Trophoblast cell (in vitro differentiated cells and primary cell): ENCODE results near the gene KIAA2012.
A peak's percentile ranks its signal among the peaks of the same experiment; 100 is the strongest.

Experiments
- DNase-seq, 2 donors: peaks; one replicate each; pipeline ENCODE4 v3.0.0-alpha.2; 2016
- H2AFZ ChIP-seq: 2 replicates; pipeline ENCODE4 v1.6.1; 2013; ENCODE audit warnings: low read length, moderate library complexity, mild to moderate bottlenecking; ENCODE audit not compliant: insufficient read depth, poor library complexity
- H2AK5ac ChIP-seq: 2 replicates; pipeline ENCODE4 v1.6.1; 2013; ENCODE audit warnings: mild to moderate bottlenecking, low read length
- H2BK120ac ChIP-seq: 2 replicates; pipeline ENCODE4 v1.6.1; 2013; ENCODE audit warnings: low read length, mild to moderate bottlenecking, moderate library complexity; ENCODE audit not compliant: insufficient read depth, poor library complexity
- H2BK12ac ChIP-seq: 2 replicates; pipeline ENCODE4 v1.6.1; 2013; ENCODE audit warnings: mild to moderate bottlenecking, low read length, moderate library complexity
- H2BK5ac ChIP-seq: 2 replicates; pipeline ENCODE4 v1.6.1; 2013; ENCODE audit warnings: low read length, low read depth, moderate library complexity, mild to moderate bottlenecking; ENCODE audit not compliant: poor library complexity
- H3K14ac ChIP-seq: 2 replicates; pipeline ENCODE4 v1.6.1; 2013; ENCODE audit warnings: mild to moderate bottlenecking, low read length
- H3K18ac ChIP-seq: 2 replicates; pipeline ENCODE4 v1.6.1; 2013; ENCODE audit warnings: mild to moderate bottlenecking, low read length
- H3K23ac ChIP-seq: 2 replicates; pipeline ENCODE4 v1.6.1; 2013; ENCODE audit warnings: low read length
- H3K27ac ChIP-seq: 2 replicates; pipeline ENCODE4 v1.5.1; 2013; ENCODE audit warnings: low read depth, mild to moderate bottlenecking, inconsistent platforms, low read length, moderate library complexity
- H3K27me3 ChIP-seq: 2 replicates; pipeline ENCODE4 v1.6.1; 2013; ENCODE audit warnings: inconsistent platforms, mild to moderate bottlenecking, low read length, moderate library complexity; ENCODE audit not compliant: insufficient read depth
- H3K36me3 ChIP-seq, 2 experiments: 1 replicate in 1 of 2; 2 replicates in 1 of 2; pipeline ENCODE4 v1.6.1; 2013; ENCODE audit warnings: low read length in 2 of 2, mild to moderate bottlenecking in 2 of 2, moderate library complexity in 1 of 2; ENCODE audit not compliant: insufficient read depth in 2 of 2, control insufficient read depth in 1 of 2
- H3K4ac ChIP-seq: 2 replicates; pipeline ENCODE4 v1.6.1; 2013; ENCODE audit warnings: low read depth, mild to moderate bottlenecking, low read length, moderate library complexity
- H3K4me1 ChIP-seq, 2 experiments: 1 replicate in 1 of 2; 2 replicates in 1 of 2; pipeline ENCODE4 v1.6.1; 2013; ENCODE audit warnings: low read length in 2 of 2, mild to moderate bottlenecking in 2 of 2, moderate library complexity in 1 of 2; ENCODE audit not compliant: insufficient read depth in 2 of 2, control insufficient read depth in 1 of 2
- H3K4me2 ChIP-seq: 2 replicates; pipeline ENCODE4 v1.6.1; 2013; ENCODE audit warnings: inconsistent platforms, mild to moderate bottlenecking, low read length, moderate library complexity
- H3K4me3 ChIP-seq: 2 replicates; pipeline ENCODE4 v1.5.1; 2013; ENCODE audit warnings: mild to moderate bottlenecking, low read depth, low read length, inconsistent platforms
- H3K79me1 ChIP-seq: one replicate; pipeline ENCODE4 v1.6.1; 2013; ENCODE audit warnings: low read length
- H3K79me2 ChIP-seq: 2 replicates; pipeline ENCODE4 v1.6.1; 2013; ENCODE audit warnings: low read length, mild to moderate bottlenecking; ENCODE audit not compliant: control insufficient read depth, insufficient read depth, poor library complexity
- H3K9ac ChIP-seq: 2 replicates; pipeline ENCODE4 v1.6.1; 2013; ENCODE audit warnings: mild to moderate bottlenecking, low read length
- H3K9me3 ChIP-seq: 2 replicates; pipeline ENCODE4 v1.6.1; 2013; ENCODE audit warnings: low read depth, mild to moderate bottlenecking, control low read depth, inconsistent platforms, low read length; ENCODE audit not compliant: insufficient read depth
- H4K12ac ChIP-seq: 2 replicates; pipeline ENCODE4 v1.6.1; 2013; ENCODE audit warnings: low read depth, mild to moderate bottlenecking, low read length, moderate library complexity
- H4K8ac ChIP-seq: 2 replicates; pipeline ENCODE4 v1.6.1; 2013; ENCODE audit warnings: low read depth, mild to moderate bottlenecking, low read length, moderate library complexity
- H4K91ac ChIP-seq: one replicate; pipeline ENCODE4 v1.6.1; 2013; ENCODE audit warnings: low read depth, mild to moderate bottlenecking, low read length, moderate library complexity
- WGBS: extraction: QIAGEN DNeasy Blood & Tissue Kit; methylation state at CpG from one replicate; pipeline ENCODE4 v1.1.7; 2013; ENCODE audit warnings: missing lambda C conversion rate; ENCODE audit not compliant: insufficient read length, insufficient coverage; ENCODE audit errors: extremely low coverage; 5-methylcytosine and 5-hydroxymethylcytosine counted together

KIAA2012 gene

GRCh38 chr2:202194418-202194817 is 121.4 kb downstream of the KIAA2012 start:
- Histone ChIP-seq H3K4me3 (no peak overlapping the region), H3K79me1 (no peaks in the 10 kb centered on the region), H2BK5ac (no peak overlapping the region), H3K79me2 (no peaks in the 10 kb centered on the region), H3K27ac (no peak overlapping the region), H2AK5ac (no peak overlapping the region), H2AFZ (no peak overlapping the region), H3K9me3 (no peaks in the 10 kb centered on the region), H3K18ac (no peak overlapping the region), H3K27me3 (no peaks in the 10 kb centered on the region), H3K9ac (no peak overlapping the region), H2BK12ac (no peak overlapping the region), H2BK120ac (no peak overlapping the region), H3K14ac (no peak overlapping the region), H3K36me3 (no peaks in the 10 kb centered on the region), H4K8ac (no peak overlapping the region), H3K4ac (no peak overlapping the region), H4K12ac (no peak overlapping the region), H3K23ac (no peak overlapping the region), H3K4me1 (no peaks in the 10 kb centered on the region), H3K4me2 (no peak overlapping the region), H4K91ac (no peak overlapping the region)
- WGBS = no CpG with 5 or more reads among the region's 3 CpGs
- no peak for DNase-seq

DNA sequence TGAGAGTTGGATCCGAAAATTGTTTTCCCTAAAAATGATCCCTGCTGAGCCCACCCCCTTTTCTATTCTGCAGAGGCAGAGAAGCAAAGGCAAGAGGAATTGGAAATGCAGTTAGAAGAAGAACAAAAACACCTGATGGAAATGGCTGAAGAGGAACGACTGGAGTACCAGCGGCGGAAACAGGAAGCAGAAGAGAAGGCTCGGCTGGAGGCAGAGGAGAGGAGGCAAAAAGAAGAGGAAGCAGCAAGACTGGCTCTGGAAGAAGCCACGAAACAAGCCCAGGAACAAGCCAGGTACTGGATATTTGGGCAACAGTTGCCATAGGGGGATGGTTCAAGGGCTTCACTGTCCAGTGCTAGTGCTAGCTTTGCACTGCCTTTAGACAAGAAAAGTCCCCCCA is 123.7 kb downstream of the KIAA2012 start:
- peak in 1 of 2 donors; percentile 32 for DNase-seq
- H2AFZ ChIP-seq = no peak overlapping the region
- H3K4ac ChIP-seq = no peak overlapping the region
- H3K9ac ChIP-seq = no peak overlapping the region
- H3K36me3 ChIP-seq = peaks cover 0 to 2% of the 10 kb centered on the region in 2 experiments
- H4K12ac ChIP-seq = no peak overlapping the region
- H3K79me2 ChIP-seq = no peaks in the 10 kb centered on the region
- no peak overlapping the region for H2AK5ac ChIP-seq
- no peak overlapping the region for H3K4me3 ChIP-seq
- no CpG with 5 or more reads among the region's 6 CpGs for WGBS
- H3K27ac ChIP-seq = no peak overlapping the region
- H3K18ac ChIP-seq = no peak overlapping the region
- H3K9me3 ChIP-seq = no peaks in the 10 kb centered on the region
- no peak overlapping the region for H3K4me2 ChIP-seq
- H4K91ac ChIP-seq = no peak overlapping the region
- no peaks in the 10 kb centered on the region for H3K79me1 ChIP-seq
- H2BK5ac ChIP-seq = no peak overlapping the region
- no peaks in the 10 kb centered on the region for H3K27me3 ChIP-seq
- no peaks in the 10 kb centered on the region for H3K4me1 ChIP-seq
- H2BK120ac ChIP-seq = no peak overlapping the region
- no peak overlapping the region for H3K23ac ChIP-seq
- H2BK12ac ChIP-seq = no peak overlapping the region
- no peak overlapping the region for H4K8ac ChIP-seq
- no peak overlapping the region for H3K14ac ChIP-seq

GRCh38 chr2:202201220-202202160 is 128.4 kb downstream of the KIAA2012 start:
- H3K27ac ChIP-seq = no peak overlapping the region
- no peak overlapping the region for H2BK120ac ChIP-seq
- H3K9me3 ChIP-seq = no peaks in the 10 kb centered on the region
- H3K14ac ChIP-seq = no peak overlapping the region
- H3K79me2 ChIP-seq = no peaks in the 10 kb centered on the region
- no peak overlapping the region for H3K4ac ChIP-seq
- H2AK5ac ChIP-seq = no peak overlapping the region
- H3K4me1 ChIP-seq = no peaks in the 10 kb centered on the region
- no peak overlapping the region for H2AFZ ChIP-seq
- no peak overlapping the region for H3K23ac ChIP-seq
- H3K79me1 ChIP-seq = no peaks in the 10 kb centered on the region
- H3K9ac ChIP-seq = no peak overlapping the region
- no CpG with 5 or more reads among the region's 21 CpGs for WGBS
- H2BK12ac ChIP-seq = no peak overlapping the region
- H3K27me3 ChIP-seq = no peaks in the 10 kb centered on the region
- peak; percentile 92 to 93 for DNase-seq
- H4K12ac ChIP-seq = no peak overlapping the region
- no peak overlapping the region for H2BK5ac ChIP-seq
- H4K8ac ChIP-seq = no peak overlapping the region
- no peak overlapping the region for H3K4me2 ChIP-seq
- no peak overlapping the region for H3K4me3 ChIP-seq
- H3K36me3 ChIP-seq = peaks cover 0 to 4% of the 10 kb centered on the region in 2 experiments
- no peak overlapping the region for H3K18ac ChIP-seq
- H4K91ac ChIP-seq = no peak overlapping the region

- Histone ChIP-seq H3K4me2 (no peak overlapping the region), H2BK120ac (no peak overlapping the region), H3K79me1 (no peaks in the 10 kb centered on the region), H3K27ac (no peak overlapping the region), H3K79me2 (no peaks in the 10 kb centered on the region), H3K18ac (no peak overlapping the region), H2BK5ac (no peak overlapping the region), H2BK12ac (no peak overlapping the region), H3K9me3 (no peaks in the 10 kb centered on the region), H3K4me3 (no peak overlapping the region), H4K8ac (no peak overlapping the region), H3K27me3 (no peaks in the 10 kb centered on the region), H3K14ac (no peak overlapping the region), H4K12ac (no peak overlapping the region), H4K91ac (no peak overlapping the region), H3K23ac (no peak overlapping the region), H3K36me3 (peaks cover 4 to 7% of the 10 kb centered on the region in 2 experiments), H3K9ac (no peak overlapping the region), H2AK5ac (no peak overlapping the region), H3K4me1 (no peaks in the 10 kb centered on the region), H3K4ac (no peak overlapping the region), H2AFZ (no peak overlapping the region)
- DNase-seq = no peak
- WGBS = no CpG with 5 or more reads among the region's 5 CpGs
These were observed 130.3 kb downstream of the KIAA2012 start for GRCh38 chr2:202203348-202203747.
